Lower lobe of right lung (tissue), 2 donors: ENCODE measurements around the gene LMF1. TPM values are rescaled to one million over a fixed set of nuclear protein-coding genes. Genes with fewer than 3 reads are reported as not detected.

ENCODE experiments used
- ATAC-seq, 2 donors: fragments of 200-7000 bp; cut with Tn5 transposase; one replicate each; pipeline ENCODE4 v1.9.1; 2020 to 2022; ENCODE audit warnings: mild to moderate bottlenecking in 2 of 2, moderate library complexity in 2 of 2
- DNase-seq: peaks from one replicate; pipeline ENCODE4 v3.0.0-alpha.2; 2020
- H3K27ac ChIP-seq: fragments of 200-600 bp; one replicate; pipeline ENCODE4 v1.8.0; 2022
- H3K27me3 ChIP-seq: fragments of 200-600 bp; one replicate; pipeline ENCODE4 v1.8.0; 2022; ENCODE audit warnings: low read depth
- H3K36me3 ChIP-seq: fragments of 200-600 bp; one replicate; pipeline ENCODE4 v1.8.0; 2022; ENCODE audit warnings: mild to moderate bottlenecking
- H3K4me1 ChIP-seq: fragments of 200-600 bp; one replicate; pipeline ENCODE4 v1.8.0; 2022
- H3K4me3 ChIP-seq: fragments of 200-600 bp; one replicate; pipeline ENCODE4 v1.8.0; 2022; ENCODE audit warnings: mild to moderate bottlenecking
- H3K9me3 ChIP-seq: fragments of 200-600 bp; one replicate; pipeline ENCODE4 v1.8.0; 2022
- intact Hi-C: fragments of 100-400 bp; cut with DNase I; formaldehyde crosslinking; loops from one replicate; pipeline ENCODE4 v1.11.0; 2022
- total RNA-seq: library from RNA; stranded (reverse); fragmentation: NEBNext Ultra II Directional; extraction: Animal tissue kit (Norgen Biotek cat#: 25700); gene quantifications from one replicate; pipeline ENCODE4 v1.2.1, GENCODE V29; 2021
- TF ChIP-seq, protein P1 (sequence below): fragments of 200-600 bp; IDR thresholded peaks from one replicate; pipeline ENCODE4 v1.8.0; 2022; ENCODE audit warnings: antibody characterized with exemption, mild to moderate bottlenecking
- donor health status: DM: no; HTN: yes; CAD: no; lungs with severe emphysema.

Gene LMF1
- total RNA-seq, 1 donor from 2014 or later = 23.8 TPM

DNA sequence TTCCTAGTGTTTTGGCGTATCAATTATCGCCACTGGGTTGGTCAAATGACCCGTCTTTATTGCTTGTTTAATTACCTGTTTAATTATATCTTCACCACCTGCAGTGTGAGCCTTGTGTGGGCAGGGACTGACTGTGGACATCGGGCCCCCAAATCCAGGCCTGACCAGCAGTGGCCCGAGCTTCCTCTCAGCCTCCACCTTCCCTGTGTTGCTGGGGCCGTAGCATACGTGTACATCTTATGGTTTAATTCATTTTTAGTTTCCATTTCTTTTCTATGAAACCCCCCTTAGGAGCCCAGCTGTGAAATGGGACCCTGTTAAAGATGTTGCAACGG, 1.2 kb upstream of the LMF1 start:
- Histone ChIP-seq H3K27me3 (no peaks in the 10 kb centered on the region), H3K4me1 (peaks cover 12% of the 10 kb centered on the region), H3K27ac (no peak overlapping the region), H3K4me3 (no peak overlapping the region), H3K9me3 (no peaks in the 10 kb centered on the region), H3K36me3 (peaks cover 4% of the 10 kb centered on the region)
- ATAC-seq = no peak
- intact Hi-C loops = no loop called here
- TF ChIP-seq, protein P1, sequence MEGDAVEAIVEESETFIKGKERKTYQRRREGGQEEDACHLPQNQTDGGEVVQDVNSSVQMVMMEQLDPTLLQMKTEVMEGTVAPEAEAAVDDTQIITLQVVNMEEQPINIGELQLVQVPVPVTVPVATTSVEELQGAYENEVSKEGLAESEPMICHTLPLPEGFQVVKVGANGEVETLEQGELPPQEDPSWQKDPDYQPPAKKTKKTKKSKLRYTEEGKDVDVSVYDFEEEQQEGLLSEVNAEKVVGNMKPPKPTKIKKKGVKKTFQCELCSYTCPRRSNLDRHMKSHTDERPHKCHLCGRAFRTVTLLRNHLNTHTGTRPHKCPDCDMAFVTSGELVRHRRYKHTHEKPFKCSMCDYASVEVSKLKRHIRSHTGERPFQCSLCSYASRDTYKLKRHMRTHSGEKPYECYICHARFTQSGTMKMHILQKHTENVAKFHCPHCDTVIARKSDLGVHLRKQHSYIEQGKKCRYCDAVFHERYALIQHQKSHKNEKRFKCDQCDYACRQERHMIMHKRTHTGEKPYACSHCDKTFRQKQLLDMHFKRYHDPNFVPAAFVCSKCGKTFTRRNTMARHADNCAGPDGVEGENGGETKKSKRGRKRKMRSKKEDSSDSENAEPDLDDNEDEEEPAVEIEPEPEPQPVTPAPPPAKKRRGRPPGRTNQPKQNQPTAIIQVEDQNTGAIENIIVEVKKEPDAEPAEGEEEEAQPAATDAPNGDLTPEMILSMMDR = no peak
- no peak for DNase-seq

DNA sequence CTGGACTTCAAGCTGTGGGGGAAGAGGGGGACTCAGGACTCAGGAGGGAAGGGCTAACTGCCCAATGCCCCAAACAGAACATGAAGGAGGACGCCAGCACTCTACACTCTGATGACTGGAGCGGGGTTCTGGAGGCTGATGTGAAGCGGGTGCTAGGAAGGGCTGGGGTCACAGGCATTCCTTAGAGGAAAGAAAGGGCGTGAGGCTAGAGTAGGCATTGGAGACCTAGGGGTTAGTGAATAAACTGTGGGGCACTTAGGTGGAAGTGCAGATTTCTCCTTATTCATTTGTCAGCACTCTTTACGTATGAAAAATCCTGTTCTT, 760 bp upstream of the LMF1 start:
- Histone ChIP-seq H3K27me3 (no peaks in the 10 kb centered on the region), H3K4me1 (peaks cover 12% of the 10 kb centered on the region), H3K36me3 (peaks cover 4% of the 10 kb centered on the region), H3K27ac (no peak overlapping the region), H3K4me3 (no peak overlapping the region), H3K9me3 (no peaks in the 10 kb centered on the region)
- TF ChIP-seq, protein P1 = no peak
- intact Hi-C loops = no loop called here
- DNase-seq (no peak), ATAC-seq (no peak)

DNA sequence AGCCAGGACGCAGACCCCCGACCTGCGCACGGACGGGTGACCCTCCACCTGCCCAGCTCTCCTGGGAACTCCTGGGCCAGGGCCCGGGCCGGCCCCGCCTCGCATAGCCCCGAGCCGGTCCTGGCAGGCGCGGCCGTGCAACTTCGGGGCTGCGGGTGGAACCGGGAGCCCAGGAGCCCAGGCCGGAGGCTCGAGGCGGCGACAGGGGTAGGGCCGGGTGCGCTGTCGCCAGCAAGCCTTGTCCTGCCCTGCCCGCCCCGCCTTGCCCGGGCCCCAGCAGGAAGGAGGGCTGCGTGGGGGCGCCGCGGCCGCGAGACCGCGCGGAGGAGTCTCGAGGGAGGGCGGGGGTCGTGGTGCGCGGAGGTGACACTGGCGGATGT, 408 bp downstream of the LMF1 start:
- TF ChIP-seq, protein P1 = no peak
- intact Hi-C loops = no loop called here

DNA sequence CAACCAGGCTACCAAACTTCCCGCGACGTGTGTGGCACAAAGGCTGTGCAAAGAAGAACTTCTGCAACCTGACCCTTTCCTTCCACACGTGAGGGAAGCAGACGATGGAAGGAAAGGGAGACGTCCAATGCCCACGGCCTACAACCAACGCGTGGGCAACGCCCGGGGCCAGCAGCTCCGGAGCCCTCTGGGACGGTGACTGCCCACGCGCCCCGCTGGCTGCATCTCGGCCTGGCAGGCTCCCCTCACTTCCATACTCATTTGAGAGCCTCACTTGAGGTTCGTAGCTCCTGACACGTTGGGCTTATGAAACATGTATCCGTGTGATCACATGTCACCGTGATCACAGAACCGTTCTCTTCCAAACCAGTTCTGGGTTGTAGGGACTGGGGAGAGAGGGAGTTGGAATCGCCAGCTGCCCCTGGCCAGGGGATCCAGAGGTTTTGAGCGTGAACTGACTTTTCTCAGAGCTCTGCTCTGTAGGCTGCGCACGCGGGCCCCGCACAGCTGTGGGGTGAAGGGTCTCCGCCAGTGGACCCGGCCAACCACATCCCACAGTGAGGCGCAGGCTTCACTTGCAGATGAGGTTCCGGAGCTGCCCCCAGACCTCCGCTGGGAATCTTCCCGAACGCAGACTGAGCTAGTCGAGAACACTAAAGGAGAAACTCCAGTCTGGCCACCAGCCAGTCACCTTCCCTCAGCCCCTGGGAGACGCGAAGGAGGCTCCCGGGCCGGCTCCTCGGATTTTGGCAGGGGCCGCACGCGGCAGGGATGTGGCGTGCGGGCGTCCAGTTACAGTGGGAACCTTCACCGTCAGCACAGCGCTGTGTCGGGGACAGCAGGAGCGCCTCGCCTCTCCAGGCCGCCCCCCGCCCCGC, 1.0 kb downstream of the LMF1 start:
- TF ChIP-seq, protein P1 = no peak
- H3K27ac ChIP-seq = peak overlapping the region; percentile 86
- peaks cover 12% of the 10 kb centered on the region for H3K4me1 ChIP-seq
- H3K9me3 ChIP-seq = no peaks in the 10 kb centered on the region
- no peaks in the 10 kb centered on the region for H3K27me3 ChIP-seq
- H3K36me3 ChIP-seq = peaks cover 4% of the 10 kb centered on the region
- ATAC-seq (peak; percentile 1 to 15), DNase-seq (peak; percentile 45)
- intact Hi-C loops = no loop called here
- H3K4me3 ChIP-seq = peak overlapping the region; percentile 99

More for the DNA sequence above, 408 bp downstream of the LMF1 start:
- Histone ChIP-seq H3K36me3 (peaks cover 4% of the 10 kb centered on the region), H3K4me1 (peaks cover 12% of the 10 kb centered on the region), H3K9me3 (no peaks in the 10 kb centered on the region), H3K27ac (peak overlapping the region; percentile 86), H3K4me3 (peak overlapping the region; percentile 99), H3K27me3 (no peaks in the 10 kb centered on the region)
- DNase-seq = peak; percentile 57
- ATAC-seq = peak; percentile 53 to 65

DNA sequence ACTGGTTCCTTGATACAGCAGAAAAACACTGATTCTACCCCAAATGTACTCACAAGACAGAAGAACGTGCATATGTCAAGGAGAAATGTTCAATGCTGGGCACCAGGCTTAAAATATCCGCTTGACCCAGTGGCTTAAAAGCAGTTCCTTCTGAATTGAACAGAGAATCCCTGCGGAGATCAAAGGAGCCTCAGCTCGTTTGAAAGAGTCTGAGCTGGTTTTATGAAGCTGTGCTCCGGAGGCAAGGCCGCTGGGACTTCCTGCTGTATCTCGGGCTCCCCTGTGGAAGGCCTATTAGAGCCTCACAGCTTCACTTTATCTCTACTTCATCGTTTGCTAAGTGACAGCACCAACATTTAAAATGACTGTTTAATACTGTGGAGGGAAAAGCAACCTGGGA, 2.2 kb downstream of the LMF1 start:
- no peak for ATAC-seq
- intact Hi-C loops = no loop called here

More for the DNA sequence above, 2.2 kb downstream of the LMF1 start:
- Histone ChIP-seq H3K4me1 (peaks cover 18% of the 10 kb centered on the region), H3K27me3 (no peaks in the 10 kb centered on the region), H3K27ac (no peak overlapping the region), H3K4me3 (no peak overlapping the region), H3K36me3 (peaks cover 4% of the 10 kb centered on the region), H3K9me3 (no peaks in the 10 kb centered on the region)
- no peak for DNase-seq
- TF ChIP-seq, protein P1 = no peak
